ENCODE measurements around the gene KLHL7.
"Not testable (repeated sequence)": the region's sequence is repeated elsewhere in the genome, so short reads cannot be mapped to it uniquely, and the experiment has no call there.

Gene KLHL7

GRCh38 chr7:23220690-23221305, 115.2 kb downstream of the KLHL7 start:
- DNase-seq, result no peak

GRCh38 chr7:23222439-23223030, 117.0 kb downstream of the KLHL7 start:
- no peak for DNase-seq

GRCh38 chr7:23224364-23224763, 118.8 kb downstream of the KLHL7 start:
- not testable (repeated sequence) for DNase-seq

GRCh38 chr7:23226844-23227450, 121.4 kb downstream of the KLHL7 start:
- DNase-seq, result no peak
